Measurements from ENCODE around the gene PKP3. TPM values are rescaled to one million over a fixed set of nuclear protein-coding genes. Genes with fewer than 3 reads are reported as not detected.

PKP3 gene
- total RNA-seq, 5 donors from 2014 or later (not counting 1 experiment from before 2014, with no cell fraction given) = 0.32 to 0.85 (median 0.47) TPM; not detected in 1

- Histone ChIP-seq H3K27me3 (replicated peaks in 1 of 2; ENCODE audit: control insufficient read depth in 2 of 2, extremely low read depth in 1 of 2, insufficient read depth in 2 of 2, low read length in 1 of 2) (no peaks in the 10 kb centered on the region), H3K4me1 (ENCODE audit: control insufficient read depth in 1 of 2, extremely low read depth in 1 of 2, insufficient read depth in 2 of 2, low read length in 2 of 2) (peaks cover 12 to 43% of the 10 kb centered on the region in 2 experiments), H3K9me3 (no peaks in the 10 kb centered on the region), H3K36me3 (ENCODE audit: control insufficient read depth in 2 of 2, extremely low read depth in 1 of 2, insufficient read depth in 1 of 2, low read length in 1 of 2) (no peaks in the 10 kb centered on the region), H3K27ac (ENCODE audit: low read length) (peak overlapping the region; percentile 68), H3K4me3 (ENCODE audit: control insufficient read depth in 1 of 2, extremely low read depth in 1 of 2, low read length in 1 of 2) (peak overlapping the region; percentile 64 to 90)
- ChIA-PET CTCF (interaction anchor here in 1 of 2 donors (1.2 kb wide), 1 partner anchor 10 kb away, joined by 5 read pairs; no protein-coding TSS in a partner anchor), POLR2A (no interaction called here)
- H3K36me3 Mint-ChIP-seq = no peaks in the 10 kb centered on the region
- peak in 12 of 35 experiments; percentile 20 to 65 (median 42) for DNase-seq
- 1% methylated on average over 97 of the region's 97 CpGs for WGBS (ENCODE audit: insufficient coverage)
- ATAC-seq (replicated peaks in 1 of 4) = peak; percentile 17 to 44 (median 28)
- H3K27me3 Mint-ChIP-seq = no peaks in the 10 kb centered on the region
- H3K9me3 Mint-ChIP-seq = no peaks in the 10 kb centered on the region
- H3K27ac Mint-ChIP-seq = peak overlapping the region in 1 of 2 donors; percentile 95
- peaks cover 21 to 29% (median 28%) of the 10 kb centered on the region in 3 donors for H3K4me1 Mint-ChIP-seq
- H3K4me3 Mint-ChIP-seq = peak overlapping the region; percentile 91 to 100 (median 96)
These were observed 23.0 kb downstream of the PKP3 start for GRCh38 chr11:416757-417621.

- Mint-ChIP-seq H3K27ac (peak overlapping the region; percentile 61 to 77), H3K4me3 (peak overlapping the region; percentile 64 to 100 (median 73)), H3K36me3 (no peaks in the 10 kb centered on the region), H3K9me3 (no peaks in the 10 kb centered on the region), H3K27me3 (no peaks in the 10 kb centered on the region), H3K4me1 (peaks cover 19 to 26% (median 25%) of the 10 kb centered on the region in 3 donors)
- DNase-seq (peak in 2 of 35 experiments; percentile 2), ATAC-seq (replicated peaks in 1 of 4) (no peak)
- ChIA-PET CTCF (interaction anchor here in 1 of 2 donors (1.2 kb wide), 1 partner anchor 11 kb away, joined by 5 read pairs; no protein-coding TSS in a partner anchor), POLR2A (no interaction called here)
- Histone ChIP-seq H3K9me3 (no peaks in the 10 kb centered on the region), H3K27ac (ENCODE audit: low read length) (no peak overlapping the region), H3K4me3 (ENCODE audit: control insufficient read depth in 1 of 2, extremely low read depth in 1 of 2, low read length in 1 of 2) (peak overlapping the region in 1 of 2 donors; percentile 64), H3K4me1 (ENCODE audit: control insufficient read depth in 1 of 2, extremely low read depth in 1 of 2, insufficient read depth in 2 of 2, low read length in 2 of 2) (peaks cover 10 to 39% of the 10 kb centered on the region in 2 experiments), H3K36me3 (ENCODE audit: control insufficient read depth in 2 of 2, extremely low read depth in 1 of 2, insufficient read depth in 1 of 2, low read length in 1 of 2) (no peaks in the 10 kb centered on the region), H3K27me3 (replicated peaks in 1 of 2; ENCODE audit: control insufficient read depth in 2 of 2, extremely low read depth in 1 of 2, insufficient read depth in 2 of 2, low read length in 1 of 2) (no peaks in the 10 kb centered on the region)
- WGBS (ENCODE audit: insufficient coverage) = 91% methylated on average over 14 of the region's 19 CpGs
These were observed 23.8 kb downstream of the PKP3 start for GRCh38 chr11:417652-418342.

- no peaks in the 10 kb centered on the region for H3K9me3 Mint-ChIP-seq
- no peaks in the 10 kb centered on the region for H3K27me3 ChIP-seq (replicated peaks in 1 of 2; ENCODE audit: control insufficient read depth in 2 of 2, extremely low read depth in 1 of 2, insufficient read depth in 2 of 2, low read length in 1 of 2)
- ChIA-PET POLR2A (no interaction called here), CTCF (interaction anchor here in 1 of 2 donors (0.5 kb wide), 1 partner anchor 169 kb away, joined by 3 read pairs; no protein-coding TSS in a partner anchor)
- peak in 2 of 35 experiments; percentile 3 to 8 for DNase-seq
- no peak overlapping the region for H3K27ac Mint-ChIP-seq
- no peak overlapping the region for H3K4me3 ChIP-seq (ENCODE audit: control insufficient read depth in 1 of 2, extremely low read depth in 1 of 2, low read length in 1 of 2)
- no peaks in the 10 kb centered on the region for H3K36me3 Mint-ChIP-seq
- WGBS (ENCODE audit: insufficient coverage) = 92% methylated on average over 28 of the region's 30 CpGs
- no peak overlapping the region for H3K27ac ChIP-seq (ENCODE audit: low read length)
- ATAC-seq (replicated peaks in 1 of 4) = no peak
- no peaks in the 10 kb centered on the region for H3K9me3 ChIP-seq
- H3K4me1 Mint-ChIP-seq = peaks cover 11 to 20% (median 18%) of the 10 kb centered on the region in 3 donors
- no peaks in the 10 kb centered on the region for H3K27me3 Mint-ChIP-seq
- H3K36me3 ChIP-seq (ENCODE audit: control insufficient read depth in 2 of 2, extremely low read depth in 1 of 2, insufficient read depth in 1 of 2, low read length in 1 of 2) = no peaks in the 10 kb centered on the region
- peak overlapping the region in 2 of 3 donors; percentile 31 to 100 for H3K4me3 Mint-ChIP-seq
- peaks cover 2 to 31% of the 10 kb centered on the region in 2 experiments for H3K4me1 ChIP-seq (ENCODE audit: control insufficient read depth in 1 of 2, extremely low read depth in 1 of 2, insufficient read depth in 2 of 2, low read length in 2 of 2)
These were observed 24.6 kb downstream of the PKP3 start for GRCh38 chr11:418343-419247.

GRCh38 chr11:419248-420005, 25.4 kb downstream of the PKP3 start:
- Mint-ChIP-seq H3K36me3 (peaks cover 2% of the 10 kb centered on the region), H3K4me1 (peaks cover 5 to 17% (median 16%) of the 10 kb centered on the region in 3 donors), H3K27ac (no peak overlapping the region), H3K9me3 (no peaks in the 10 kb centered on the region), H3K4me3 (peak overlapping the region in 1 of 3 donors; percentile 24), H3K27me3 (no peaks in the 10 kb centered on the region)
- CTCF ChIA-PET = no interaction called here
- WGBS (ENCODE audit: insufficient coverage) = 97% methylated on average over 20 of the region's 20 CpGs
- H3K27me3 ChIP-seq (replicated peaks in 1 of 2; ENCODE audit: control insufficient read depth in 2 of 2, extremely low read depth in 1 of 2, insufficient read depth in 2 of 2, low read length in 1 of 2) = no peaks in the 10 kb centered on the region
- H3K4me1 ChIP-seq (ENCODE audit: control insufficient read depth in 1 of 2, extremely low read depth in 1 of 2, insufficient read depth in 2 of 2, low read length in 2 of 2) = peaks cover 0 to 23% of the 10 kb centered on the region in 2 experiments
- POLR2A ChIA-PET = no interaction called here
- no peaks in the 10 kb centered on the region for H3K9me3 ChIP-seq
- H3K27ac ChIP-seq (ENCODE audit: low read length) = no peak overlapping the region
- no peak overlapping the region for H3K4me3 ChIP-seq (ENCODE audit: control insufficient read depth in 1 of 2, extremely low read depth in 1 of 2, low read length in 1 of 2)
- peak in 1 of 35 experiments; percentile 0 for DNase-seq
- no peak for ATAC-seq (replicated peaks in 1 of 4)
- H3K36me3 ChIP-seq (ENCODE audit: control insufficient read depth in 2 of 2, extremely low read depth in 1 of 2, insufficient read depth in 1 of 2, low read length in 1 of 2) = no peaks in the 10 kb centered on the region

GRCh38 chr11:420054-420910, 26.3 kb downstream of the PKP3 start:
- no peak for ATAC-seq (replicated peaks in 1 of 4)
- Histone ChIP-seq H3K4me1 (ENCODE audit: control insufficient read depth in 1 of 2, extremely low read depth in 1 of 2, insufficient read depth in 2 of 2, low read length in 2 of 2) (peaks cover 0 to 18% of the 10 kb centered on the region in 2 experiments), H3K27me3 (replicated peaks in 1 of 2; ENCODE audit: control insufficient read depth in 2 of 2, extremely low read depth in 1 of 2, insufficient read depth in 2 of 2, low read length in 1 of 2) (no peaks in the 10 kb centered on the region), H3K27ac (ENCODE audit: low read length) (no peak overlapping the region), H3K4me3 (ENCODE audit: control insufficient read depth in 1 of 2, extremely low read depth in 1 of 2, low read length in 1 of 2) (no peak overlapping the region), H3K36me3 (ENCODE audit: control insufficient read depth in 2 of 2, extremely low read depth in 1 of 2, insufficient read depth in 1 of 2, low read length in 1 of 2) (no peaks in the 10 kb centered on the region), H3K9me3 (no peaks in the 10 kb centered on the region)
- CTCF ChIA-PET = no interaction called here
- no peaks in the 10 kb centered on the region for H3K9me3 Mint-ChIP-seq
- DNase-seq = peak in 2 of 35 experiments; percentile 0 to 20
- POLR2A ChIA-PET = no interaction called here
- peaks cover 8% of the 10 kb centered on the region for H3K36me3 Mint-ChIP-seq
- 95% methylated on average over 69 of the region's 71 CpGs for WGBS (ENCODE audit: insufficient coverage)
- H3K4me3 Mint-ChIP-seq = peak overlapping the region in 1 of 3 donors; percentile 24
- no peaks in the 10 kb centered on the region for H3K27me3 Mint-ChIP-seq
- H3K4me1 Mint-ChIP-seq = peaks cover 0 to 12% (median 8%) of the 10 kb centered on the region in 3 donors
- no peak overlapping the region for H3K27ac Mint-ChIP-seq
